ENCODE results near the gene AMER3.

DNA sequence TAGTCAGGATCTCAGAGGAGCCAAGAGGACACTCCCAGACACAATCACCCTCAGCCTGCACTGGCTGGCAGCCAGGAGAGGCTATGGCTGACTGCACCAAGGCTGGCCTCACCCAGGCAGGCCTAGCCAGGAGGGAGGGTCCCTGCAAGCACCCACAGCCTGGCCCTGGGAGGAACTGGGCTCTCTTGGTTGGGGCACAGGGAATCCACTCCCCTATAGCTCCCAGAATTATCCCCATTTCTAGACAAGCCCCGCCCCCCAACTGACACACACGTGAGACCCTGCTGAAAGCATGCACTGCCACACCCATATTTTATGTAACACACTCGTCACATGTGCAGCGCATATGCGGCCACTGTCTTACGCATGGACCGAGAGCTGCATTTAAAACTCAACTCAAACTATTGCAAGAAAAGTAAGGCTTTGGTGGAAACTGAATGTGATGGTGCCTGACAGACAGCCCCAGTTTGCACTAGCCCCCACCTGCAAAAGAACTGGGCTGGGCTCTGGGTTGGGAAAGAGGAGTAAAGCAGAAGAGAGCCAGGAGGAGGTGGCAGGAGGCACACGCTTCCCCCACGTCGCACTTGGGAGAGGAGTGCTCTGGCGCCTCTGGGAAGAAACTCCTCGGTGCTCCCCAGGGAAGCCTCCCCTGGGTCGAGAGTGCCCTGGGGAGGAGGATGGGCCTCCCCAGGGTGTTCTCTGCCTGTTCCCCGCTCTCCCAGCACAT is 52.5 kb downstream of the AMER3 start:
- TF ChIP-seq, protein P1, sequence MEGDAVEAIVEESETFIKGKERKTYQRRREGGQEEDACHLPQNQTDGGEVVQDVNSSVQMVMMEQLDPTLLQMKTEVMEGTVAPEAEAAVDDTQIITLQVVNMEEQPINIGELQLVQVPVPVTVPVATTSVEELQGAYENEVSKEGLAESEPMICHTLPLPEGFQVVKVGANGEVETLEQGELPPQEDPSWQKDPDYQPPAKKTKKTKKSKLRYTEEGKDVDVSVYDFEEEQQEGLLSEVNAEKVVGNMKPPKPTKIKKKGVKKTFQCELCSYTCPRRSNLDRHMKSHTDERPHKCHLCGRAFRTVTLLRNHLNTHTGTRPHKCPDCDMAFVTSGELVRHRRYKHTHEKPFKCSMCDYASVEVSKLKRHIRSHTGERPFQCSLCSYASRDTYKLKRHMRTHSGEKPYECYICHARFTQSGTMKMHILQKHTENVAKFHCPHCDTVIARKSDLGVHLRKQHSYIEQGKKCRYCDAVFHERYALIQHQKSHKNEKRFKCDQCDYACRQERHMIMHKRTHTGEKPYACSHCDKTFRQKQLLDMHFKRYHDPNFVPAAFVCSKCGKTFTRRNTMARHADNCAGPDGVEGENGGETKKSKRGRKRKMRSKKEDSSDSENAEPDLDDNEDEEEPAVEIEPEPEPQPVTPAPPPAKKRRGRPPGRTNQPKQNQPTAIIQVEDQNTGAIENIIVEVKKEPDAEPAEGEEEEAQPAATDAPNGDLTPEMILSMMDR (IDR thresholded peaks at IDR 0.05; ENCODE audit: insufficient read depth, low read length): no peak
- TF ChIP-seq SPI1 (IDR thresholded peaks at IDR 0.05; ENCODE audit: borderline replicate concordance, low read depth) (no peak), POLR2AphosphoS5 (IDR thresholded peaks at IDR 0.05; ENCODE audit: low read depth) (no peak)
- TF ChIP-seq, protein P2, sequence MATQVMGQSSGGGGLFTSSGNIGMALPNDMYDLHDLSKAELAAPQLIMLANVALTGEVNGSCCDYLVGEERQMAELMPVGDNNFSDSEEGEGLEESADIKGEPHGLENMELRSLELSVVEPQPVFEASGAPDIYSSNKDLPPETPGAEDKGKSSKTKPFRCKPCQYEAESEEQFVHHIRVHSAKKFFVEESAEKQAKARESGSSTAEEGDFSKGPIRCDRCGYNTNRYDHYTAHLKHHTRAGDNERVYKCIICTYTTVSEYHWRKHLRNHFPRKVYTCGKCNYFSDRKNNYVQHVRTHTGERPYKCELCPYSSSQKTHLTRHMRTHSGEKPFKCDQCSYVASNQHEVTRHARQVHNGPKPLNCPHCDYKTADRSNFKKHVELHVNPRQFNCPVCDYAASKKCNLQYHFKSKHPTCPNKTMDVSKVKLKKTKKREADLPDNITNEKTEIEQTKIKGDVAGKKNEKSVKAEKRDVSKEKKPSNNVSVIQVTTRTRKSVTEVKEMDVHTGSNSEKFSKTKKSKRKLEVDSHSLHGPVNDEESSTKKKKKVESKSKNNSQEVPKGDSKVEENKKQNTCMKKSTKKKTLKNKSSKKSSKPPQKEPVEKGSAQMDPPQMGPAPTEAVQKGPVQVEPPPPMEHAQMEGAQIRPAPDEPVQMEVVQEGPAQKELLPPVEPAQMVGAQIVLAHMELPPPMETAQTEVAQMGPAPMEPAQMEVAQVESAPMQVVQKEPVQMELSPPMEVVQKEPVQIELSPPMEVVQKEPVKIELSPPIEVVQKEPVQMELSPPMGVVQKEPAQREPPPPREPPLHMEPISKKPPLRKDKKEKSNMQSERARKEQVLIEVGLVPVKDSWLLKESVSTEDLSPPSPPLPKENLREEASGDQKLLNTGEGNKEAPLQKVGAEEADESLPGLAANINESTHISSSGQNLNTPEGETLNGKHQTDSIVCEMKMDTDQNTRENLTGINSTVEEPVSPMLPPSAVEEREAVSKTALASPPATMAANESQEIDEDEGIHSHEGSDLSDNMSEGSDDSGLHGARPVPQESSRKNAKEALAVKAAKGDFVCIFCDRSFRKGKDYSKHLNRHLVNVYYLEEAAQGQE (IDR thresholded peaks at IDR 0.05; ENCODE audit: insufficient replicate concordance, low read depth): no peak

All from HL-60 (cell line).